Skeletal muscle cell (primary cell): ENCODE measurements around the gene PERP.
"Not testable (repeated sequence)": the region's sequence is repeated elsewhere in the genome, so short reads cannot be mapped to it uniquely, and the experiment has no call there.

Experiments used
- DNase-seq: peaks from one replicate; pipeline ENCODE4 v3.0.0-alpha.2; 2010; ENCODE audit warnings: low read depth
- H3K4me3 ChIP-seq: 2 replicates; pipeline ENCODE4 v1.5.1; 2011; ENCODE audit warnings: low read depth, mild to moderate bottlenecking, control low read depth, low read length, moderate library complexity

The PERP gene

GRCh38 chr6:138107078-138107751 lies at the start of gene PERP:
TSS of gene PERP (minus strand) at chr6:138107419. CDS start at chr6:138107340, 79 bp downstream.
- H3K4me3 ChIP-seq = peak within 1 kb of the TSS; percentile 66
- DNase-seq = no peak

DNA sequence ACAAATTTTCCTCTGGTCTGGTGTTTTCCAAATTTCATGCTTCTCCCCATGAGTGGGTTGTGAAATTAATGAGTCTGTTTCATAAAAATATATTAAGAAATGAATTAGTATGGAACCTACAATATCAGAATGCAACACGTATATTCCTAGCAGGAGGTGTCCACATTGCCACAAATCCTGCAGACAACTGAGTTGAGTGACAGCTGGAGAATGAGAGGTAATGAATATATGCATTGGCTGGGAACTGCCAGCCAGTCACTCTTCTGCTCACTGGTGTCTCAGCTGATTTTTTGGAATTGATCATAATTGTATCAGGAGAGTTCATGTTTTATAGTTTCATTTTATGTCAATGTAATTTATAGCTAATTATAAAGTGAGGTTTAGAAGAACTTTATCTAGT lies 48.2 kb upstream of the PERP start:
- H3K4me3 ChIP-seq = no peak overlapping the region
- no peak for DNase-seq

DNA sequence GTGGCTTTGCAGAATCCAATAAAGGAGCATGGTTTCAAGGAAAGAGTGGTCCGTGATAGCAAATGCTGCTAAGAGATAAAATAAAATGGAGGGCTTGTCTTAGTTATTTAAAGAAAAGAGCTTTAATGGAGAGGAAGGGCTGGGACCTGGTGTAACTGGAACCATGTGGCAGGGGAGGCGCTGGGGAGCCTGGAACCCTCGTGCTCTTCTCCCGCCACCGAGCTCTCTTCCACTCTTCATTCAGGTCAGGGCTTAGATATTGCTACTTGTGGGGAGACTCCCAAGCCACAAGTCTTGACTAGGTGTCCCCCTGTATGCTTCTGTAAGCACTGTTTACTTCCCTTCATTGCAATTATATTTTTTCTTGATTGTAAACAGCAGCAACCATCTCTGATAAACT lies 39.3 kb upstream of the PERP start:
- H3K4me3 ChIP-seq = no peak overlapping the region
- DNase-seq = no peak

- no peak overlapping the region for H3K4me3 ChIP-seq
- no peak for DNase-seq
These were observed 38.2 kb upstream of the PERP start for GRCh38 chr6:138145402-138145801.

DNA sequence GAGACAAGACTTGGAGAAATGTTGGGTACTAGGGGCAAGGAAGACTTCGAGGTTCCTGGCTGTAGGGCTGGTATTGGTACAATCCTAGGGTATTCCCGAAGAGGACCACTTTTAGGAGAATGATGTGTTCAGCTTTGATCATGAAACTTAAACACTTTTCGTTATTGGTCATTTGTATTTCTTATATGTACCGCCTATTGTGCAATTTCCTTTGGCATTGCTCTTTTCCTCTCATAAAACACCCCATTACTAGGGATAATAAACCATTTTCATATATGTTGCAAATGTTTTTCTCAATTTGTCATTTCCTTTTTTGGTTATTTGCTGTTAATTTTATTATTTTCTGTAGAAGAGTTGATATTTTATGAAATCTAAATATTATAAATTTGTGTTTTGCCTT lies 35.6 kb upstream of the PERP start:
- no peak for DNase-seq

GRCh38 chr6:138129190-138129589 lies 22.0 kb upstream of the PERP start:
- H3K4me3 ChIP-seq = no peak overlapping the region
- DNase-seq = no peak

More for the DNA sequence above, 35.6 kb upstream of the PERP start:
- no peak overlapping the region for H3K4me3 ChIP-seq

GRCh38 chr6:138128096-138128495 lies 20.9 kb upstream of the PERP start:
- no peak for DNase-seq
- no peak overlapping the region for H3K4me3 ChIP-seq

DNA sequence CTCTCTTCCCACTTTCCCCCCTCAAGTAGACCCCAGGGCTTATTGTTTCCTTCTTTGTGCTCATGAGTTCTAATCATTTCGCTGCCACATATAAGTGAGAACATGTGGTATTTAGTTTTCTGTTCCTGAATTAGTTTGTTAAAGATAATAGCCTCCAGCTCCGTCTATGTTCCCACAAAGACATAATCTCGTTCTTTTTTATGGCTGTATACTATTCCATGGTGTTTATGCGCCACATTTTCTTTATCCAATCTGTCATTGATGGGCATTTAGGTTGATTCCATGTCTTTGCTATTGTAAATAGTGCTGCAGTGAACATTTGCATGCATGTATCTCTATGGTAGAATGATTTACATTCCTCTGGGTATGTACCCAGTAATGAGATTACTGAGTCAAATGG lies 16.9 kb upstream of the PERP start:
- no peak overlapping the region for H3K4me3 ChIP-seq
- DNase-seq = no peak

- no peak overlapping the region for H3K4me3 ChIP-seq
- DNase-seq = no peak
These were observed 12.8 kb upstream of the PERP start for GRCh38 chr6:138119976-138120375.

DNA sequence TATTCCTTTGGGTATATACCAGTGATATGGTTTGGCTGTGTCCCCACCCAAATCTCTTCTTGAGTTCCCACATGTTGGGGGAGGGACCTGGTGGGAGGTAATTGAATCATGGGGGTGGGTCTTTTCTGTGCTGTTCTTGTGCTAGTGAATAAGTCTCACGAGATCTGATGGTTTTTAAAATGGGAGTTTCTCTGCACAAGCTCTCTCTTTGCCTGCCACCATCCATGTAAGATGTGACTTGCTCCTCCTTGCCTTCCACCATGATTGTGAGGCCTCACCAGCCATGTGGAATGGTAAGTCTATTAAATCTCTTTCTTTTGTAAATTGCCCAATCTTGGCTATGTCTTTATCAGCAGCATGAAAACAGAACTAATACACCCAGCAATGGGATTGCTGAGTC lies 12.0 kb upstream of the PERP start:
- H3K4me3 ChIP-seq, DNase-seq: not testable (repeated sequence)

- no peak overlapping the region for H3K4me3 ChIP-seq
- no peak for DNase-seq
These were observed 10.2 kb upstream of the PERP start for GRCh38 chr6:138117376-138117914.

DNA sequence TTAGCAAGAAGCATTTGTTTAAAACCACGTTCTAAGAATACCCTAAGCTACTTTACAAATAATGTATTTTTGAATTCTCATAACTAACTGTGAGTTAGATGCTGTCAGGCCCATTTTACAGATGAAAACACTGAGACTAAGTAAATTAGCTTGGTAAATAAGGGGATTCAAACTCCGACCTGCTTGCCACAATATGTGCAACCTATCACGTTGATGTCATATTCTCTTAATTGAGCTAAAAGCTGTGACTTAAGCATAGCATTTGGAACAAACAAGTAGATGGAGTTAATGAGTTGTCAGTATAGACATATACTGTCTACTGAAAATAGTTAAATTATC lies 9.4 kb upstream of the PERP start:
- no peak overlapping the region for H3K4me3 ChIP-seq
- DNase-seq = no peak

GRCh38 chr6:138115877-138116660 lies 8.8 kb upstream of the PERP start:
- no peak overlapping the region for H3K4me3 ChIP-seq
- peak; percentile 14 for DNase-seq

GRCh38 chr6:138115201-138115600 lies 8.0 kb upstream of the PERP start:
- no peak for DNase-seq
- H3K4me3 ChIP-seq = no peak overlapping the region

DNA sequence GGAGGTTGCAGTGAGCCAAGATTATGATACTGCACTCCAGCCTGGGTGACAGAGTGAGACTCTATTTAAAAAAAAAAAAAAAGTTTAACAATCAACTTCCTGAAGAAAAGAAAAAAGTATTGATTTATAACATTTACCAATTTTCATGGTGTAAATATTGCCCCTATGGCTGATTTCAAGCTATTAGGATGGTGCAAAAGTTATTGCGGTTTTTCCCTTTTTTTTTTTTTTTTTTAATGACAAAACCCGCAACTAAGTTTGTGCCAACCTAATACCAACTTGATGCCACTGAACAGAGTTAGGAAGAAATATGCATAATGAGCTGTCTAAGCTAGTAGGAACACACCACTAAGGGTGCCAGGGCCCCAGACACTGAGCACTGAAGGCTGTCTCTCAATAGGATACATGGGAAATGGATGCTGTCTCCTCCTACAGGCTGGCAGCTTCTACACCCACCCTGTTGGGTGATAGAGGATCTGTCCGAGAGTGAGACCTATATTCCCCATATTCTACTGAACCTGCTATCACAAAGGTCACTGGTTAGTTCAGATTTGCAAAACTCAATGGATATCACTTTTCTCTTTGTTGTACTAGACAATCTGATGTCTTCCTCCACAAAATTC lies 6.5 kb upstream of the PERP start:
- DNase-seq = no peak
- H3K4me3 ChIP-seq = no peak overlapping the region

DNA sequence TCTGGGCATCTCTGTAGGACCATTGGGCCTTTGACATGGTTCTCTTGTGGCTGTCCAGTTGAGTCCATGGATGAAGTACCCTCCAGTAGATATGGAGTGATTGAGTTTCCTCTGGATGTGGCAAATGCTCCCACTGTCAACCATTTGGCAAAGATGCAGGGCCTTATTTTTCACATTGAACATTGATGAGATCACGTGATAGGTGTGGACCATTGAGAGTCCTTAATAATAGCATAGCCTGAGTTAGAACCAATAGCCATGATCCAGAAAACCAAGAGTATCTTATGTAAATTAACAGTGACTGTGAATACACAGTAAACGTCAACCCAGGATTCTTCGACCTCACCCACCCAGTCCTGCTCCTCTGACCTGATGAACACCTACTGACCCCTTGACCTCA lies 3.0 kb upstream of the PERP start:
- no peak for DNase-seq
- no peak overlapping the region for H3K4me3 ChIP-seq

DNA sequence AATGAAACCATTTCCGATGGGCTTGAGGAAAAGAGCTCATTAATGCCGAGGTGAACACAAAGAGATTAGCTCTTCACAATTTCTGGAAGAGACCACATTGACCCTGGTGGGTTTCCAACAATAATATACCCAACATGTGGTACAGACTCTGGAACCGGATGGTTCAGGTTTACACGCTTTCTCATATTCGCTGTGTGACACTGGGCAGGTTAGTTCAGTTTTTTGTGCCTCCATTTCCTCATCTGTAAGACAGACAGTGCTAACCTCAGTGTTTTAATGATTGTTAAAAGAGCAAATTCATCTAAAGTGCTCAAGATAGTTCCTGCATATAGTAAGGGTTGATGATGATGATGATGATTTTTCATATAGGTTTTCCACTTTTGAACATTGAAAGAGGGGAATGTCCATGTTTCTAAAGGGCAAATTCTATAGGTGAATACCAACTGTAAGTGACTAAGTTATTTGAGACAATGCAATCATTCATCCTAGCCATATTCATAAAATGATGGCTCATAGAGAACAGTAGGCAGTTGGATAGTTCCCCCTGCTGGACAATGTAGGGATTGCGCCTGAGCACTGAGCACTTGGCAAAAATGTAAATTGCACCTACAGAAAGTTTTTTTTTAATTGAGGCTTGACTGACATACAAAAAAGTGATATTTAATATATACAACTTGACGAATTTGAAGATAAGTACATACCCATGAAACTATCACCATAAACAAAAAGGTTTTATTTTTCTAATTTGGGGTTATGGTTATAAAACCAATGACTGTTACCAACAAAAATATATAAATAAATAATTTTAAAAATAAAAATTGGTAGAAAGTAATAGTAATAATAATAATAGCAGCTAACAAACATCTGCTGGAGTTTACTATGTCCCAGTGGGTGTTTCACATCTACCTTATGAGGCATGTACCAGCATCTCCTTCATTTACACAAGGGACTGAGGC lies 2.1 kb upstream of the PERP start:
- no peak overlapping the region for H3K4me3 ChIP-seq
- DNase-seq = no peak

- no peak for DNase-seq
- H3K4me3 ChIP-seq = peak overlapping the region; percentile 66
These were observed 753 bp upstream of the PERP start for GRCh38 chr6:138107752-138108592.

- no peak for DNase-seq
- H3K4me3 ChIP-seq = peak overlapping the region; percentile 66
These were observed 548 bp downstream of the PERP start for GRCh38 chr6:138106665-138107077.
